ENCODE results near the gene TMEM205.
"Not testable (repeated sequence)": the region's sequence is repeated elsewhere in the genome, so short reads cannot be mapped to it uniquely, and the experiment has no call there.

TMEM205 gene

GRCh38 chr19:11370744-11371143, 24.7 kb upstream of the TMEM205 start:
- DNase-seq: no peak

- DNase-seq: no peak
These were observed 21.5 kb upstream of the TMEM205 start for GRCh38 chr19:11367528-11367927.

GRCh38 chr19:11365557-11366117, 19.6 kb upstream of the TMEM205 start:
- no peak for DNase-seq

GRCh38 chr19:11364935-11365334, 18.9 kb upstream of the TMEM205 start:
- no peak for DNase-seq

GRCh38 chr19:11364296-11364904, 18.3 kb upstream of the TMEM205 start:
- DNase-seq: no peak

GRCh38 chr19:11363881-11364280, 17.8 kb upstream of the TMEM205 start:
- DNase-seq: no peak

- DNase-seq: no peak
These were observed 16.0 kb upstream of the TMEM205 start for GRCh38 chr19:11361771-11362731.

- no peak for DNase-seq
These were observed 15.1 kb upstream of the TMEM205 start for GRCh38 chr19:11361037-11361770.

GRCh38 chr19:11359421-11359820, 13.4 kb upstream of the TMEM205 start:
- DNase-seq: no peak

- DNase-seq: peak; percentile 11
These were observed 10.8 kb upstream of the TMEM205 start for GRCh38 chr19:11356676-11357550.

- no peak for DNase-seq
These were observed 10.0 kb upstream of the TMEM205 start for GRCh38 chr19:11356074-11356397.

- DNase-seq: peak; percentile 84
These were observed 9.3 kb upstream of the TMEM205 start, which contains the start of gene PLPPR2 for GRCh38 chr19:11355160-11356073. Gene PLPPR2, plus strand, starts transcription at chr19:11355432. Its CDS starts 2,242 bp downstream, at chr19:11357674.

- DNase-seq: not testable (repeated sequence)
These were observed 8.0 kb upstream of the TMEM205 start for GRCh38 chr19:11354102-11354501.

GRCh38 chr19:11349171-11349570, 3.1 kb upstream of the TMEM205 start:
- DNase-seq: no peak

- DNase-seq: no peak
These were observed 1.5 kb upstream of the TMEM205 start for GRCh38 chr19:11347546-11348039.

GRCh38 chr19:11345122-11345803, 805 bp downstream of the TMEM205 start:
- DNase-seq: no peak

GRCh38 chr19:11342429-11342828, 3.6 kb downstream of the TMEM205 start:
- DNase-seq: no peak

- not testable (repeated sequence) for DNase-seq
These were observed 6.0 kb downstream of the TMEM205 start for GRCh38 chr19:11340099-11340467.

- peak; percentile 90 for DNase-seq
These were observed 6.6 kb downstream of the TMEM205 start, which contains the start of gene RAB3D for GRCh38 chr19:11339254-11340098. Gene RAB3D, minus strand, starts transcription at chr19:11339657. Its CDS starts 2,258 bp downstream, at chr19:11337399.

Measured in NCI-H1092 (cell line).